Endothelial cell of umbilical vein (primary cell): ENCODE measurements around the gene TBX4. TPM values are rescaled to one million over a fixed set of nuclear protein-coding genes. Genes with fewer than 3 reads are reported as not detected.

Experiments used
- BruUV-seq: library from RNA; stranded (reverse); fragments of 400-500 nt; replicated peaks from 2 replicates; lab custom pipeline; 2021; lab: Mats Ljungman, UMichigan
- CTCF ChIA-PET: fragments of 300-600, 350-600 bp; sonication (Branson Sonifier 250); formaldehyde crosslinking; loops from one replicate; lab custom pipeline; 2021; ENCODE audit warnings: antibody characterized with exemption, inconsistent platforms; lab: Charles Lee
- POLR2A ChIA-PET: fragments of 300-600, 350-600 bp; sonication (Branson Sonifier 250); formaldehyde crosslinking; loops from one replicate; lab custom pipeline; 2021; ENCODE audit warnings: antibody characterized with exemption, inconsistent platforms; lab: Charles Lee
- DNase-seq: peaks from one replicate; pipeline ENCODE4 v3.0.0-alpha.2; 2011; ENCODE audit warnings: low read depth, low spot score
- FAIRE-seq: peaks from 2 replicates; lab custom pipeline; 2011; peaks lifted over from hg19 to GRCh38; lab: Jason Lieb, UNC
- H2AFZ ChIP-seq: 2 replicates; pipeline ENCODE4 v1.6.0; 2012; ENCODE audit warnings: low read depth, low read length, control low read depth, inconsistent platforms
- H3K27ac ChIP-seq: 2 replicates; pipeline ENCODE4 v1.5.1; 2011; ENCODE audit warnings: low read depth, mild to moderate bottlenecking, control low read depth, low read length, moderate library complexity; ENCODE audit not compliant: insufficient read depth
- H3K27me3 ChIP-seq, 2 experiments: 2 replicates each; pipeline versions ENCODE4 v1.6.0 to v1.6.1; 2011; ENCODE audit warnings: low read length in 2 of 2, mixed read lengths in 1 of 2; ENCODE audit not compliant: control insufficient read depth in 2 of 2, insufficient read depth in 2 of 2
- H3K36me3 ChIP-seq, 2 experiments: 2 replicates in 1 of 2; 3 replicates in 1 of 2; pipeline ENCODE4 v1.5.1; 2011; ENCODE audit warnings: low read length in 2 of 2, mild to moderate bottlenecking in 1 of 2, moderate library complexity in 1 of 2; ENCODE audit not compliant: control insufficient read depth in 2 of 2, insufficient read depth in 2 of 2; ENCODE audit errors: extremely low read depth in 1 of 2
- H3K4me1 ChIP-seq: 3 replicates; pipeline ENCODE4 v1.5.1; 2011; ENCODE audit warnings: mild to moderate bottlenecking, low read length; ENCODE audit not compliant: control insufficient read depth, insufficient read depth; ENCODE audit errors: extremely low read depth
- H3K4me2 ChIP-seq: 2 replicates; pipeline ENCODE4 v1.6.1; 2011; ENCODE audit warnings: low read length, control low read depth, mixed read lengths; ENCODE audit not compliant: insufficient read depth
- H3K4me3 ChIP-seq, 3 experiments: fragments of 200-600 bp in 1 of 3; sonication (generic), shearing (Covaris generic) in 1 of 3; replicated peaks in 1 of 3; 2 replicates each; pipeline ENCODE4 v1.5.1; 2011 to 2016; ENCODE audit warnings: control low read depth in 3 of 3, low read length in 3 of 3, mild to moderate bottlenecking in 2 of 3, inconsistent platforms in 1 of 3, low read depth in 1 of 3, moderate library complexity in 1 of 3; ENCODE audit not compliant: insufficient read depth in 1 of 3
- H3K79me2 ChIP-seq: 2 replicates; pipeline ENCODE4 v1.6.0; 2012; ENCODE audit warnings: low read length, inconsistent platforms; ENCODE audit not compliant: control insufficient read depth, insufficient read depth
- H3K9ac ChIP-seq: replicated peaks from 2 replicates; pipeline ENCODE3; 2011; ENCODE audit warnings: low read length, control low read depth; ENCODE audit not compliant: insufficient read depth; ENCODE audit errors: extremely low read depth
- H3K9me1 ChIP-seq: replicated peaks from 3 replicates; pipeline ENCODE4 v1.6.0; 2011; ENCODE audit warnings: mild to moderate bottlenecking, low read length; ENCODE audit not compliant: control insufficient read depth, insufficient read depth; ENCODE audit errors: extremely low read depth
- H3K9me3 ChIP-seq: replicated peaks from 2 replicates; pipeline ENCODE4 v1.5.1; 2012; ENCODE audit warnings: low read length, inconsistent platforms; ENCODE audit not compliant: control insufficient read depth, insufficient read depth
- H4K20me1 ChIP-seq: replicated peaks from 2 replicates; pipeline ENCODE3; 2011; ENCODE audit warnings: mild to moderate bottlenecking, low read length; ENCODE audit not compliant: control insufficient read depth, insufficient read depth; ENCODE audit errors: extremely low read depth
- EZH2 ChIP-seq: IDR thresholded peaks from 2 replicates; pipeline ENCODE4 v1.6.1; 2012; ENCODE audit warnings: borderline replicate concordance, low read depth, mild to moderate bottlenecking, moderate library complexity, low read length, inconsistent platforms; ENCODE audit not compliant: severe bottlenecking
- FOS ChIP-seq: IDR thresholded peaks from 2 replicates; pipeline ENCODE4 v1.6.1; 2011; ENCODE audit warnings: mild to moderate bottlenecking, low read length, moderate library complexity, borderline replicate concordance; ENCODE audit not compliant: insufficient read depth
- GATA2 ChIP-seq: IDR thresholded peaks from 2 replicates; pipeline ENCODE4 v1.7.0; 2011; ENCODE audit warnings: low read depth, mild to moderate bottlenecking, moderate library complexity, mixed read lengths, low read length; ENCODE audit not compliant: insufficient read length, insufficient read depth
- MAX ChIP-seq: IDR thresholded peaks from 2 replicates; pipeline ENCODE4 v1.6.1; 2011; ENCODE audit not compliant: insufficient read depth, insufficient read length
- MYC ChIP-seq: IDR thresholded peaks from one replicate; pipeline ENCODE4 v1.6.1; 2011; ENCODE audit warnings: mild to moderate bottlenecking, low read depth, low read length
- POLR2A ChIP-seq: IDR thresholded peaks from 2 replicates; pipeline ENCODE4 v1.6.1; 2012; ENCODE audit warnings: low read depth, mild to moderate bottlenecking, control low read depth, low read length
- POLR2AphosphoS5 ChIP-seq: IDR thresholded peaks from 2 replicates; pipeline ENCODE4 v1.6.1; 2012; ENCODE audit warnings: low read depth, mild to moderate bottlenecking, control low read depth, low read length, moderate library complexity; ENCODE audit not compliant: insufficient read depth
- dilution Hi-C: fragments of 300-500 bp; cut with MboI; formaldehyde crosslinking; loops from one replicate; pipeline ENCODE4 v1.15.0; 2019; ENCODE audit warnings: low sequenced_read_pairs; ENCODE audit not compliant: extremely low pct_ligation_motif_present
- intact Hi-C: fragments of 100-400 bp; cut with micrococcal nuclease; formaldehyde crosslinking; loops from one replicate; pipeline ENCODE4 v1.10.0; 2022
- polyA plus RNA-seq, 4 experiments: library from polyadenylated mRNA; depleted of rRNA in 3 of 4; stranded (reverse) in 3 of 4; unstranded in 1 of 4; fragments of >200 nt; gene quantifications; 2 replicates each; pipeline versions ENCODE4 v1.2.1 to v1.2.3, GENCODE V29; 2011 to 2012; ENCODE audit warnings: missing spikeins in 1 of 4
- total RNA-seq: library from RNA; stranded (reverse); gene quantifications from 2 replicates; pipeline ENCODE4 v1.2.3, GENCODE V29; 2021

TBX4 gene
- total and polyA plus RNA-seq, 2 donors (not counting 3 experiments of a cell fraction or from before 2014, with no cell fraction given) = not detected

- H3K4me1 ChIP-seq = no peaks in the 10 kb centered on the region
- H4K20me1 ChIP-seq = no peaks in the 10 kb centered on the region
- FAIRE-seq = no peak
- no peak for DNase-seq
- no peaks in the 10 kb centered on the region for H3K79me2 ChIP-seq
- no peak overlapping the region for H2AFZ ChIP-seq
- TF ChIP-seq FOS (no peak), EZH2 (peak; percentile 63), POLR2AphosphoS5 (no peak)
- H3K27ac ChIP-seq = no peak overlapping the region
- H3K36me3 ChIP-seq = no peaks in the 10 kb centered on the region
- BruUV-seq = no TSS peak
- H3K4me3 ChIP-seq = no peak overlapping the region
- dilution Hi-C loops = no loop called here
- peaks cover 78 to 88% of the 10 kb centered on the region in 2 experiments for H3K27me3 ChIP-seq
- POLR2A ChIA-PET = no interaction called here
- H3K4me2 ChIP-seq = no peak overlapping the region
- intact Hi-C loops = no loop called here
- no peak overlapping the region for H3K9ac ChIP-seq
- no peaks in the 10 kb centered on the region for H3K9me3 ChIP-seq
- CTCF ChIA-PET = interaction anchor here (1.3 to 1.4 kb wide), 2 partner anchors 433 to 683 kb away, joined by 3 to 4 read pairs; no protein-coding TSS in a partner anchor
- H3K9me1 ChIP-seq = no peaks in the 10 kb centered on the region
Observed at GRCh38 chr17:61403801-61404662, 48.2 kb upstream of the TBX4 start.

GRCh38 chr17:61404663-61404912 is 47.6 kb upstream of the TBX4 start:
- Histone ChIP-seq H3K36me3 (no peaks in the 10 kb centered on the region), H3K4me2 (no peak overlapping the region), H2AFZ (no peak overlapping the region), H3K4me3 (no peak overlapping the region), H3K9ac (no peak overlapping the region), H3K9me1 (no peaks in the 10 kb centered on the region), H3K27me3 (peaks cover 76 to 88% of the 10 kb centered on the region in 2 experiments), H3K27ac (no peak overlapping the region), H3K79me2 (no peaks in the 10 kb centered on the region), H3K9me3 (no peaks in the 10 kb centered on the region), H4K20me1 (no peaks in the 10 kb centered on the region), H3K4me1 (no peaks in the 10 kb centered on the region)
- POLR2A ChIA-PET = no interaction called here
- no peak for DNase-seq
- no TSS peak for BruUV-seq
- TF ChIP-seq MYC = no peak
- no peak for TF ChIP-seq POLR2A
- TF ChIP-seq MAX = no peak
- TF ChIP-seq GATA2 = no peak
- CTCF ChIA-PET = interaction anchor here (1.3 to 1.4 kb wide), 2 partner anchors 433 to 684 kb away, joined by 3 to 4 read pairs; no protein-coding TSS in a partner anchor
- dilution Hi-C loops = no loop called here
- FAIRE-seq = no peak
- intact Hi-C loops = no loop called here
